ENCODE data around the gene C1QTNF4.

GRCh38 chr11:47595967-47596366 lies 1.8 kb upstream of the C1QTNF4 start:
- TF ChIP-seq CTCF (IDR thresholded peaks at IDR 0.05) (no peak), POLR2A (IDR thresholded peaks at IDR 0.05) (no peak)
